WERI-Rb-1 (cell line): ENCODE measurements around the gene CPEB3.

Experiments used
- DNase-seq: peaks from one replicate; pipeline ENCODE4 v3.0.0-alpha.2; 2020
- H3K27ac ChIP-seq: fragments of 250-450 bp; sonication (Bioruptor Pico); 2 replicates; pipeline ENCODE4 v1.5.1; 2020; ENCODE audit warnings: mild to moderate bottlenecking, moderate library complexity
- H3K27me3 ChIP-seq: fragments of 250-450 bp; sonication (Bioruptor Pico); 2 replicates; pipeline ENCODE4 v1.5.1; 2021; ENCODE audit warnings: mild to moderate bottlenecking, low read depth, moderate library complexity; ENCODE audit not compliant: insufficient read depth, severe bottlenecking
- H3K36me3 ChIP-seq: fragments of 250-450 bp; sonication (Bioruptor Pico); 2 replicates; pipeline ENCODE4 v1.5.1; 2020; ENCODE audit warnings: mild to moderate bottlenecking, moderate library complexity
- H3K4me3 ChIP-seq: 2 replicates; pipeline ENCODE4 v1.5.1; 2011; ENCODE audit warnings: low read depth, mild to moderate bottlenecking, control low read depth, low read length
- H3K9me3 ChIP-seq: fragments of 250-450 bp; sonication (Bioruptor Pico); 2 replicates; pipeline ENCODE4 v1.5.1; 2021; ENCODE audit warnings: mild to moderate bottlenecking, moderate library complexity; ENCODE audit not compliant: severe bottlenecking
- CTCF ChIP-seq: IDR thresholded peaks from 2 replicates; pipeline ENCODE4 v1.5.1; 2011; ENCODE audit warnings: low read depth, mild to moderate bottlenecking, control low read depth, inconsistent platforms, low read length

Gene CPEB3

GRCh38 chr10:92278996-92279696 lies 11.7 kb downstream of the CPEB3 start:
- no peaks in the 10 kb centered on the region for H3K36me3 ChIP-seq
- no peak for TF ChIP-seq CTCF
- no peak overlapping the region for H3K4me3 ChIP-seq
- DNase-seq, result no peak
- no peaks in the 10 kb centered on the region for H3K27me3 ChIP-seq
- H3K27ac ChIP-seq, result no peak overlapping the region
- H3K9me3 ChIP-seq, result no peaks in the 10 kb centered on the region

DNA sequence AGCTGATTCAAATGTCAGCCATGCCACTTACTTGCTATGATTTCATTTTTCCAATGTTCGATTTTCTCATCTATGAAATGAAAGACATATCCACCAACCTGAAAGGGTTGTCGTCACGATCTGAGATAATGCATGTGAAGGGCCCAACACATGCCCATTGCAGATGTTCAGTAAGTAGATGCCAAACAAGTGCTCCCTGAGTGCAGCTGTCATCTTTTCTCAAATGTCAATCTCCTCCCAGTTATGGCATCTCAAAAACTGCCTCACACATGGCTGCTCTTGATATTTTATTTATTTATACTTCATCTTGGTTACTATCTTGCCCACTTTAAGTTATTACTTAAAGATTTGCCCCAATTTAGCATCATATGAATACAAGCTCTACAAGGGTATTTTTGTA lies 16.8 kb downstream of the CPEB3 start:
- TF ChIP-seq CTCF, result no peak
- no peak for DNase-seq
- H3K27ac ChIP-seq, result no peak overlapping the region

GRCh38 chr10:92268748-92269147 lies 22.1 kb downstream of the CPEB3 start:
- Histone ChIP-seq H3K9me3 (no peaks in the 10 kb centered on the region), H3K27ac (no peak overlapping the region), H3K27me3 (no peaks in the 10 kb centered on the region), H3K36me3 (no peaks in the 10 kb centered on the region), H3K4me3 (no peak overlapping the region)
- DNase-seq, result no peak
- no peak for TF ChIP-seq CTCF

More for the DNA sequence above, 16.8 kb downstream of the CPEB3 start:
- no peak overlapping the region for H3K4me3 ChIP-seq
- H3K27me3 ChIP-seq, result no peaks in the 10 kb centered on the region
- H3K9me3 ChIP-seq, result no peaks in the 10 kb centered on the region
- H3K36me3 ChIP-seq, result no peaks in the 10 kb centered on the region

DNA sequence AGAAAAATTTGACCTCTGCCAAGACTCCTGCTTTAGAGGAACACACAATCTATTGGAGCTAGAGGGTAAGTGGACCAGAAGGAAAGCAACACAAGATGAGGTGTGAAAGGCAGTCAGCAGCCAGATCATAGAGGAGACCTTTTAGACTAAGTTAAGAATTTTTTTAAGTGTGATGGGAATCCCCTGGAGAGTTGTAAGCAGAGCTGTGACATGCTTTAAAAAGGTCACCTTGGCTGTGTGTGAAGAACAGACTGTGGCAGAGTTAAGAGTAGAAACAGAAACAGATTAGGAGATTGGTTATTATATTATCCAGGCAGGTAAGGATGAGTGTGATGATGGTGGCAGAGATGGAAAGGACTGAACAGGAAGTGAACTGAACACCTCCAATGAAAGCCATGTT lies 23.5 kb downstream of the CPEB3 start:
- no peak for TF ChIP-seq CTCF
- Histone ChIP-seq H3K27me3 (no peaks in the 10 kb centered on the region), H3K36me3 (no peaks in the 10 kb centered on the region), H3K4me3 (no peak overlapping the region), H3K9me3 (no peaks in the 10 kb centered on the region), H3K27ac (no peak overlapping the region)
- no peak for DNase-seq

- TF ChIP-seq CTCF, result no peak
- no peak for DNase-seq
- Histone ChIP-seq H3K9me3 (no peaks in the 10 kb centered on the region), H3K27me3 (no peaks in the 10 kb centered on the region), H3K27ac (no peak overlapping the region), H3K4me3 (no peak overlapping the region), H3K36me3 (no peaks in the 10 kb centered on the region)
These were observed 25.1 kb downstream of the CPEB3 start for GRCh38 chr10:92265687-92266258.

- no peaks in the 10 kb centered on the region for H3K36me3 ChIP-seq
- no peak for TF ChIP-seq CTCF
- no peaks in the 10 kb centered on the region for H3K27me3 ChIP-seq
- H3K4me3 ChIP-seq, result no peak overlapping the region
- no peak for DNase-seq
- H3K9me3 ChIP-seq, result no peaks in the 10 kb centered on the region
- no peak overlapping the region for H3K27ac ChIP-seq
These were observed 26.6 kb downstream of the CPEB3 start for GRCh38 chr10:92264249-92264648.
